MM.1S (cell line): ENCODE measurements around the gene LDLRAD3.

Experiments
- EZH2phosphoT487 ChIP-seq: fragments of 300-600 bp; sonication (generic); IDR thresholded peaks from 2 replicates; pipeline ENCODE4 v1.6.1; 2018; ENCODE audit warnings: antibody characterized with exemption, low read length
- TF ChIP-seq, protein P1 (sequence below): fragments of 300-600 bp; sonication (generic); IDR thresholded peaks from 2 replicates; pipeline ENCODE4 v1.5.1; 2016; ENCODE audit warnings: antibody characterized with exemption, low read length, mixed read lengths

DNA sequence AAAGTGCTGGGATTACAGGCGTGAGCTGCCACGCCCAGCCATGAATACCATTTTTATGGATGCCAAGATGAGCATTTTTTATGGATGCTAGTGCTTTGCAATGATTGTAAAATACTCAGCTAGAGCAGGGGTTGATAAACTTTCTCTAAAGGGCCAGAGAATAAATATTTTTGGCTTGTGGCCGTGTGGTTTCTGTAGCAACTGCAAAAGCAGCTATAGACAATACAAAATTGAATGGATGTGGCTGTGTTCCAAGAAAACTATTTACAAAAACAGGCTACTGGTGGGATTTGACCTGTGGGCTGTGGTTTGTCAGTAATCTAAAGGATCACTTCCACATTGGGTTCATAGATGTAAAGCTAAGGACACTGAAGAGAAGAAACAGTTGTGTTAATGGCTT, 289.3 kb downstream of the LDLRAD3 start:
- TF ChIP-seq, protein P1, sequence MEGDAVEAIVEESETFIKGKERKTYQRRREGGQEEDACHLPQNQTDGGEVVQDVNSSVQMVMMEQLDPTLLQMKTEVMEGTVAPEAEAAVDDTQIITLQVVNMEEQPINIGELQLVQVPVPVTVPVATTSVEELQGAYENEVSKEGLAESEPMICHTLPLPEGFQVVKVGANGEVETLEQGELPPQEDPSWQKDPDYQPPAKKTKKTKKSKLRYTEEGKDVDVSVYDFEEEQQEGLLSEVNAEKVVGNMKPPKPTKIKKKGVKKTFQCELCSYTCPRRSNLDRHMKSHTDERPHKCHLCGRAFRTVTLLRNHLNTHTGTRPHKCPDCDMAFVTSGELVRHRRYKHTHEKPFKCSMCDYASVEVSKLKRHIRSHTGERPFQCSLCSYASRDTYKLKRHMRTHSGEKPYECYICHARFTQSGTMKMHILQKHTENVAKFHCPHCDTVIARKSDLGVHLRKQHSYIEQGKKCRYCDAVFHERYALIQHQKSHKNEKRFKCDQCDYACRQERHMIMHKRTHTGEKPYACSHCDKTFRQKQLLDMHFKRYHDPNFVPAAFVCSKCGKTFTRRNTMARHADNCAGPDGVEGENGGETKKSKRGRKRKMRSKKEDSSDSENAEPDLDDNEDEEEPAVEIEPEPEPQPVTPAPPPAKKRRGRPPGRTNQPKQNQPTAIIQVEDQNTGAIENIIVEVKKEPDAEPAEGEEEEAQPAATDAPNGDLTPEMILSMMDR, result no peak
- TF ChIP-seq EZH2phosphoT487, result no peak
